HG03039 (cell line): ENCODE results near the gene CHMP4B.
A peak's percentile ranks its signal among the peaks of the same experiment; 100 is the strongest.

Experiments used
- ATAC-seq: cut with Tn5 transposase; IDR thresholded peaks from one replicate; pipeline ENCODE4 v1.9.1; 2021; ENCODE audit warnings: mild to moderate bottlenecking, moderate library complexity; ENCODE audit not compliant: unreplicated experiment

CHMP4B gene, protein sequence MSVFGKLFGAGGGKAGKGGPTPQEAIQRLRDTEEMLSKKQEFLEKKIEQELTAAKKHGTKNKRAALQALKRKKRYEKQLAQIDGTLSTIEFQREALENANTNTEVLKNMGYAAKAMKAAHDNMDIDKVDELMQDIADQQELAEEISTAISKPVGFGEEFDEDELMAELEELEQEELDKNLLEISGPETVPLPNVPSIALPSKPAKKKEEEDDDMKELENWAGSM

DNA sequence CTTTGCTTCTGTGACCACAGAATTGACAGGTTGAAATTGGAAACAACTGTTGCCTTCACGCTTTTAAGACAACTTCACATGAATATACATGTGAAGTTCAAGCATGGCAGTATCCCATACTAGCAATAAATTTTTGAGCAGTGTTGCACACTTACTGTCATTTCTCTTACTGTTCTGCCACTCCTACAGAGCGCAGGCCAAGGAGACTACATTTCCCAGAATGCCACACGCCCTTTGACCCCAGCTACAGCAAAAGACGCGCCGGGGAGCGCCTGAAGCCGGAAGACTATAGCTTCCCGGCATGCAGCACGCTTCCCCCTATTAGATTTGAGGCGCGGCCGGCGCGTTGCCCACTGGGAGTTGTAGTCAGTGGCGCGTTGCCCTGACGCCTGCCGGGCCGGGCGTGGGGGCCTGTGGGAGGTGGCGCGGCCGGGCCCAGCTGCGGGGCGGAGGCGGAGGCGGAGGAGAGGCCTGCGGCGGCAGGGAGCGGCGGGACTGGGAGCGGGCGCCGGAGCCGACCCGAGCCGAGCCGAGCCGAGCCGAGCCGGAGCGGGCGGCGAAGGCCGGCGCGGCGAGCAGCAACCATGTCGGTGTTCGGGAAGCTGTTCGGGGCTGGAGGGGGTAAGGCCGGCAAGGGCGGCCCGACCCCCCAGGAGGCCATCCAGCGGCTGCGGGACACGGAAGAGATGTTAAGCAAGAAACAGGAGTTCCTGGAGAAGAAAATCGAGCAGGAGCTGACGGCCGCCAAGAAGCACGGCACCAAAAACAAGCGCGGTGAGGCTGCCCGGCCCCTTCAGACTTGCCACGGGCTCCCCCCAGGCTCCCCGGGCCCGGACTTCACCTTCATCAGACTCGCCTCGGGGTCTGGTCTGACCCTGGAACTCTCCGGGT lies at the start of gene CHMP4B:
CHMP4B (plus strand) TSS at position 464 of the 891 bp plus-strand sequence; CDS start at position 585, 121 bp downstream.
- ATAC-seq = peak; percentile 88

DNA sequence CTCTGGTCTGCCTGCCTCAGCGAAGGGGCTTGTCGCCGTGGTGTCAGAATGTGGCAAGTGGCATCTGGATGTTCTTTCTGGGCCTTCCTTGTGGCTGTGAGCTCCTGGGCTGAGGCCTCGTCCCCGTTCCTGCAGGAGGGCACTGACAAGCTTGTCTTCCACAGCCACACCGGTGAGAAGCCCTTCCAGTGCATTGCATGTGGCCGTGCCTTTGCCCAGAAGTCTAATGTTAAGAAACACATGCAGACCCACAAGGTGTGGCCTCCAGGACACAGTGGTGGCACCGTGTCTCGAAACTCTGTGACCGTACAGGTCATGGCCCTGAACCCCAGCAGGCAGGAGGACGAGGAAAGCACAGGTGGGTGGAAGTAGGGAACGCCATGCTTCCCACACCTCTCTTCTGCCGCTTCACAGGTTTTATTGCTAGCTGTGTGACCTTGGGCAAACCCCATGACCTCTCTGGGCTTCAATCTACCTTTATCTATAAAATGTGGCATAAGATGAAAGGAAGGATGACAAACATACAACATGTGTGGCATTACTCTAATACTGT lies 49.4 kb upstream of the CHMP4B start:
- ATAC-seq = no peak

DNA sequence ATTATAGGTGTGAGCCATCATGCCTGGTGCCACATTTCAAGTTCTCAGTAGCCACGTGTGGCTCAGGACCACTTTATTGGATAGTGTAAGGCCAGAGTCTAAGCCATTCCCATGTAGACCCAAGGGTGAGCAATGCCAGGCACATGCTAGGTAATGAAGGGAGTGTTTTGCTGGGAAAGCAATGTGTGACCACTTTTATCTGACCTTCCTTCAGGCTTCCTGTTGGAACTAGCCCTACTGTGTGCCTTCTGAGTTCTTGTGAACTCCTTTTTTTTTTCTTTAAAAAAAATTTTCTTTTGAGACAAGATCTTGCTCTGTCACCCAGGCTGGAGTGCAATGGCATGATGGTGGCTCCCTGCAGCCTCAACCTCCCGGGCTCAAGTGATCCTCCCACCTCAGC lies 46.0 kb upstream of the CHMP4B start:
- no peak for ATAC-seq

DNA sequence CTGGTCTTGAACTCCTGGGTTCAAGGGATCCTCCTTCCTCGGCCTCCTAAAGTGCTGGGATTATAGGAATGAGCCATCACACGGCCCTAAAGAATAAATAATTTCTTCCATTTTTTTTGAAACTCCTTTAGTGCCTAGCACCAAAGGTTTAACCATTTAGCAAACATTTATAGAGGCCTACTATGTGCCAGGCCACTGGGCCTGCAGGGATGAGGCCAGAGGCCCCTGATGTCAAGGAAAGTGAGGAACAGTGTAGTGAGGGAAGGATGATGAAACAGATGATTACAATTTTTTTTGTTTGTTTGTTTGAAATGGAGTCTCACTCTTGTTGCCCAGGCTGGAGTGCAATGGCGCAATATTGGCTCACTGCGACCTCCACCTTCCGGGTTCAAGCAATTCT lies 45.6 kb upstream of the CHMP4B start:
- no peak for ATAC-seq

DNA sequence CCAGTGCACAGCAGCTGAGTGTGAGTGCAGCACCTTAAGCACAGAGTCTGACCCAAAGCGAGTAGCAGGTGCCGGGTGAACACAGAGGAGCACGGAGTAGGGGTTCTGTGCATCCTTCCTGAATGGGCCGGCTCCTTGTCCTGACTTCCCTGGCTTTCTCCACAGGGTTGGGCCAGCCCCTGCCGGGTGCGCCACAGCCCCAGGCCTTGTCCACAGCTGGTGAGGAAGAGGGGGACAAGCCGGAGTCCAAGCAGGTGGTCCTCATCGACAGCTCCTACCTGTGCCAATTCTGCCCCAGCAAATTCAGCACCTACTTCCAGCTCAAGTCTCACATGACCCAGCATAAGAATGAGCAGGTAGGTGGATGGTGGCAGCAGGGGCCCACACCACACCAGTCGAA lies 44.5 kb upstream of the CHMP4B start:
- no peak for ATAC-seq

DNA sequence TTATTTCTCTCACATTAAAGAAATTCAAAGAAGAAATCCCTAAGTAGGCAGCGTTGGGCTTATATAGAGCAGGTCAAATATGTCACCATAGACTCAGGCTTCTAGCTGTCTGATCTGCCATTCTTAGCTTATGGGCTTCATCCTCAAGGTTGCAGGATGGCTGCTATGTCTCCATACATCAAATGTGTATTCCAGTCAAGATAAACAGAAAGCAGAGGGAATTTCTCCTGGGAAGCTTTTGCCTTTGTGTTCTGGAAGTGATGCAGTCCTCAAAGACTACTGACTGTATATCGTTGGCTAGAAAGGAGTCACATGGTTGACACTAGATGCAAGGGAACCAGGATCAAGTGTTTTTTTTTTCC lies 43.4 kb upstream of the CHMP4B start:
- ATAC-seq = no peak

DNA sequence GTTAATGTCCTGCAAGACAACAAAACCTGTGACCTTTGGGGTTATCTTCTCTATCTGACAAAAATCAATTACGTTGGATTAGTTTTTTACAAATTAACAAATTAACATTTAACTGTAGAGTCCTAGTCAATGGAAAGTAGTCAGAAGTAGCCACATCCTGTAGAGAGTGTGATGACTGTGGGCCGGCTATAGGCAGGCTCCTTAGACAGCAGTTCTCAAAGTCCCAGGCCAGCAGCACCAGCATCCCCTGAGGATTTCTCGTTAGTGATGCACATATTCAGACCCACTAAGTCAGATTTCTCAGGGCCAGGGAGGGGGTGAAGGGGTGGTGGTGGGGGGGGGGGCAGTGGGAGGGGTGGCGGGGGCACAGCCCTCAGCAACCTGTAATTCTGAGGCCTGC lies 42.1 kb upstream of the CHMP4B start:
- ATAC-seq = no peak

DNA sequence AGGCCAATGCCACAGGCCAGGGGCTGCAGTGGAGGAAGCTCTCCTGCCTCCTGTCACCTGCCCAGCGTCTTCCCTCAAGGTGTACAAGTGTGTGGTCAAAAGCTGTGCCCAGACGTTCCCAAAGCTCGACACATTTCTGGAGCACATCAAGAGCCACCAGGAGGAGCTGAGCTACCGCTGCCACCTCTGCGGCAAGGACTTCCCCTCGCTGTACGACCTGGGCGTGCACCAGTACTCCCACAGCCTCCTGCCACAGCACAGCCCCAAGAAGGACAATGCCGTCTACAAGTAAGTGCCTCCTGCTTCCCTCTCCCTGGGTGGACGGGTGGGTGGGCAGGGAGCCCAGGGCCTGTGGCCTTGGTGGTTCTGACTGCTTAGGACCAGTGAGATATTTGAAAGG lies 41.1 kb upstream of the CHMP4B start:
- ATAC-seq = no peak

DNA sequence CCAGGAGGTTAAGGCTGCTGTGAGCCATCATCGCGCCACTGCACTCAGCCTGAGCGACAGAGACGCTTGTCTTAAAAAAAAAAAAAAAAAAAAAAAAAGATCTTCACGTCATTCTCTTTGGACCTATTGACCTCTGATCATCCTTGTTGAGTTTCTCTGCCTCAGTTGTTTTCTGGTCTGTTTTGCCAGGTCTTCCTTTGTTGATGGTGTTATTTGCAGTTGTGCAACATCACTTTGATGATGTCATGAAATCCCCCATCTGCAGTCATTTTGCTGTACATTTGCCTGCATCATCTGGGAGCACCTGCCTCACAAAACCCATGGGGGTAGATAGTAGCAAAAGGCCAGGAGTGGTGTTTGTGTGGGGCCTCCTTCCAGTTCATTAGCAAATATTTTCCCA lies 39.2 kb upstream of the CHMP4B start:
- ATAC-seq = no peak

DNA sequence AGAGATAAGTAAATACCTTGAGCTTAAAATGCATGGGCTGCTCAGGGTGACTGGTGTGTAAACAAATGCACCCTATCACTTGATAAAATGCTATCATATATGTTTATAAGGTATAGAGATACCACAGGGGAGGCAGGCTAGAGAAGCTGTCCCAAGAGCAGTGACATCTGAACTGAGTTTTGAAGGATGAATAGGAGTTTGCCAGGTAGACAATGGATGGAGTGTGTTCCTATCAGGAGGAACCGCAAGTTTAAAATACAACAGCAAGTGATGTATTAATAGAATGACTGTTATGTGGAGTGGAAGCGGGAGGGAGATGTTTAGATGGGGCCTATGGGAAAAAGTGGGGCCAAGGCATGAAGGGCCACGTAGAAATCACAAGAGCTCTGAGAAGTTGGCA lies 38.7 kb upstream of the CHMP4B start:
- ATAC-seq = no peak

DNA sequence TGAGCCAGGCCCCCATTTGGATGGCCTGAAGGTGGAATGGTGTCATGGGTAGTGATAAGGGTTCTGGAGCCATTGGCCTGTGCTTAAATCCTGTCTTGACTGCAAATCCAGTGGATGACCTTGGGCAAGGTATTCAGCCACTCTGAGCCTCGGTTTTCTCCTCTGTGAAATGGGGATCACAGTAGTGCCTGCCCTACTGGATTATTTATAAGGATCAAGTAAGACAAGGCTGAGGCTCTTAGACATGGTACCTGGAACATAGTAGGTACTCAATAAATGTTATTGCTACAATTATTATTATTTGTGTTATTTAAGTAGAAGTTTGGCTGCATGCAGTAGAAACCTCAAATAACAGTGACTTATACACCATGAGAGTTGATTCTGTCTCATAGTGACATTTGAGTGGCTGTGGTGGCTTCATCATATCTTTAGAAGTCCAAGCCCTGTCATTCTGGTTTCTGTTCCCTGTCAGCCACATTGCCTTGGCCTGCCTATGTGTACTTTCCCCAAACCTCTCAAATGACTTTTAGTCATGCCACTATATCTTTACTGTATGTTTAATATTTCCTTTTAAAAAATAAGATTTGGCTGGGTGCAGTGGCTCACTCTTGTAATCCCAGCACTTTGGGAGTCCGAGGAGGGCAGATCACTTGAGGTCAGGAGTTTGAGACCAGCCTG lies 37.6 kb upstream of the CHMP4B start:
- ATAC-seq = peak; percentile 42

DNA sequence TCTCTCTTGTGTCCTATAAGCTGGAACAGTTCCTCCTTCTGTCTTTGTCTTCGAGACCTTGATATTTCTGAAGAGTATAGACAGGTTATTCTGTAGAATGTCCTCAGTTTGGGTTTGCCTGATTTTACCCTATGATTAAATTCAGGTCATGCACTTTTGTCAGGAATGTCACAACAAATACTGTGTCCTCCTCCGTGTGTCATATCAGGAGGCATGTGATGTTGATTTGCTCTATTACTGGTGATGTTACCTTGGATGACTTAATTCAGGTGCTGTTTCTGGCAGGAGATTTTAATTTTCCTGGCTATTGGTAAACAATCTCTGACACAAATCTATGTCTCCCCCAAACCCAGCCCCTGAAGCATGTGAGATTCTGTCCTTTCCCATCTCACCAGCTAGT lies 33.3 kb upstream of the CHMP4B start:
- ATAC-seq = no peak

DNA sequence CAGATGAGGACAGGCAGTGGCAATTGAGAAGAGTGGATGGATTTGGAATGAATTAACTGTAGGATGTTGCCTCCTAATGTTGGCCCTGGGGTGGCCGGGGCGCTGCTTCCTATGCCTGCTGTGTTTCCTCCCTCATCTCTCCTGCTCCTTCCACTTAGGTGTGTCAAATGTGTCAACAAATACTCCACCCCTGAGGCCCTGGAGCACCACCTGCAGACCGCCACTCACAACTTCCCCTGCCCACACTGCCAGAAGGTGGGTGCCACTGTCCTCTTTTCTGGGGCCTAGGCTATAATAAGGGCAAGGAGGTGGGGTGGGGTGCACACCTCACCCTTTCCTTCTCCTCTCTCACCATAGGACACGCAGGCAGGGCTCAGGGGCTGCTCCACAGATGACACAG lies 30.0 kb upstream of the CHMP4B start:
- no peak for ATAC-seq

DNA sequence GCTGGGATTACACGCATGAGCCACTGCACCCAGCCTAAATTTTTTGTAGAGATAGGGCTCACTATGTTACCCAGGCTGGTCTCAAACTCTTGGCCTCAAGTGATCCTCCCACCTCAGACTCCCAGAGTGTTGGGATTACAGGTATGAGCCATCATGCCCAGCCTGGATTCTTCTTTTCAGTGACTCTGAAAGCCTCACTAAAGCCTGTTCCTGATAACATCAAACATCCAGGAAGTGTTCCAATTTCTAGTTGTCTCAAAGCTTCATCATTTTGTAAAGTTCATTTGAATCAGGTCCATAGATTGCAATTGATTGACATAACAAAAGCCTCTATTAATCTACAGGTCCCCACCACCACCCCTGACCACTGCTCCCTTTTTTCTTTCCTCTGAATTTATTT lies 29.2 kb upstream of the CHMP4B start:
- no peak for ATAC-seq

DNA sequence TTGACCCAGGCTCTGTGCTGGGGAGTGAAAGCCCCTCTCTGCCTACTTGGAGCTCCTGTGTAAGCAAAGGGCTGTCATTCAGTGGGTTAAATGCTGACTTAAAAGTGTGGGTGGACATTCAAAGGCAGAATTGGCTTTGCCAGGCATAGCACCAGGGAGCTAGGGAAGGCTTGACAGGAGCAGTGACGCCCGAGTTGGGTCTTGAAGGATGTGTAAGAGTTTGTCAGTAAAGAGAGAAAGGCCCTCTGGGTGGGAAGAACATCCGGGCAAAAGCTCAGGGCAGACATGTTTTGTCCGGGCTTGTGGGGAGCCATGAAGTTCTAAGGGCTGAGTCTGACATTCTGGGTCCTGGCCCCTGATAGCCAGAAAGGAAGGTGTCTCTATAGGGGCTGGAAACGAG lies 27.9 kb upstream of the CHMP4B start:
- no peak for ATAC-seq

DNA sequence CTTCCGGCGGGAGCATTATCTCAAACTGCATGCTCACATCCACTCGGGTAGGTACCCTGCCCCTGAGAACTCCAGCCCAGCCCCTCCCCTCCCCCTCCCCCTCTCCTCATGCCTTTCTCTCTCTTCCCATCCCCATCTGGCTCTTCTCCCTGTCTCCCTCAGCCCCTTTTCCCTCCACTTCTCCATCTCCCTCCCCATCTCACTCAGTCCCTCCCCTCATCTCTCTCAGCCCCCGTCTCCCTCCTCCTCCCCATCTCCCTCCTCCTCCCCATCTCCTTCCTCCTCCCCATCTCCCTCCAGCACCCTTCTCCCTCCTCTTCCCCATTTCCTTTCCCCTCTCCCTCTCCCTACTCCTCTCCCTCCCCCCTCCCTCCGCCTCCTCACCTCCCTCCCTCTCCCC lies 27.3 kb upstream of the CHMP4B start:
- ATAC-seq = no peak

DNA sequence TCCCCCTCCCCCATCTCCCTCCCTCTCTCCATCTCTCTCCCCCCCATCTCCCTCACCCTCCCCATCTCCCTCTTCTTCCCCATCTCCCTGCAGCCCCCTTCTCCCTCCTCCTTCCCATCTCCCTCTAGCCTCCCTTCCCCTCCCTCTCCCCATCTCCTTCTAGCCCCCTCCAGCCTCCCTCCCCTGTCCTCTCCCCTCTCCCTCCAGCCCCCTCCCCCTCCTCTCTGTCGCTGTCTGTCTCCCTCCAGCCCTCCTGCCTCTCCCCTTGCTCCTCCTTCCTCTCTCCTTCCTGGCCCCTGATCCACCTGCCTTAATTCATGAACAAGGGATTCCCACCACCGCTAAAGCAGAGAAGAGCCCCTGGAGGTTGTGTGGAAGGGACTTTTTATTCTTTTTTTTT lies 26.9 kb upstream of the CHMP4B start:
- ATAC-seq = no peak

DNA sequence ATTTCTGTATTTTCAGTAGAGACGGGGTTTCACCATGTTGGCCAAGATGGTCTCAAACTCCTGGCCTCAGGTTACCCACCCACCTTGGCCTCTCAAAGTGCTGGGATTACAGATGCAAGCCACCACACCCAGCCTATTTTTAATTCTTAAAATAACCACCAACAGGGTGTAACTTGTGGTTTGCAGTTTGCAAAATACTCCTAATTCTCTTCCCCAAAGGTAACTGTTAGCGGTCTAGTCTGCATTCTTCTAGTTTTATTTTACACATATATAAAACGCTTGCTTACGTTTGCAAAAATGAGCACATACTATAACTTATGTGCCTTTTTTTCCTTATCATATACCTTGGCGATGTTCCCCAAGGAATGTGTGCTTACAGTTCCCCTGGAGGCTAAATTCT lies 25.6 kb upstream of the CHMP4B start:
- ATAC-seq = no peak

DNA sequence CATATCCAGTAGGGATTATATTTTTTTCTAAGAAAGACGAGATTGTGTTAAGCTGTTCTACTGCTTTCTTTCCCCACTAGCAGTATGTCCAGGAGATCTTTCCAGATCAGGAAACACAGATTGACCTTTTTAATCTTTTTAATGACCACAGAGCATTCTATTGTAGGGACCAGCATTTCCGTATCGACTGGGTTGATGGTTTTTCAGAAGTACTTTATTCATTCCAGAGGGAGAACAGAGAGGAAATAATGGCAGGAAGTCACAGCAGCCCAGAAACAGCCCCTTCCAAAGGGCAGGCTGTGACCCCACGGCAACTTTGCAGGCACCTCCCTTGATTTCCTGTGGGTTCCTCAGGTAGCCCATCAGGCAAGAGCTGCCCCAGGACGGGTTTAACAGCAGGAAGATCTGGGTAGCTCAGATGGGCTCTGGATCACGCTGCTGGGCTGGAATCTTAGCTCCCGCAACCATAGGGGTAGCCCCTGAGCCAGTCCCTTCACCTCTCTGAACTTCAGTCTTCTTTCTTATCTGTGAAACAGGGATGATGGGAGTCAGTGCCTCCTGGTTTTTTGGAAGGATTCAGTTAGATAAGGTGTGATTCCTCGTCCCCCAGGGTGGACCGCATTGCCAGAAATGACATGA lies 23.8 kb upstream of the CHMP4B start:
- ATAC-seq = no peak

DNA sequence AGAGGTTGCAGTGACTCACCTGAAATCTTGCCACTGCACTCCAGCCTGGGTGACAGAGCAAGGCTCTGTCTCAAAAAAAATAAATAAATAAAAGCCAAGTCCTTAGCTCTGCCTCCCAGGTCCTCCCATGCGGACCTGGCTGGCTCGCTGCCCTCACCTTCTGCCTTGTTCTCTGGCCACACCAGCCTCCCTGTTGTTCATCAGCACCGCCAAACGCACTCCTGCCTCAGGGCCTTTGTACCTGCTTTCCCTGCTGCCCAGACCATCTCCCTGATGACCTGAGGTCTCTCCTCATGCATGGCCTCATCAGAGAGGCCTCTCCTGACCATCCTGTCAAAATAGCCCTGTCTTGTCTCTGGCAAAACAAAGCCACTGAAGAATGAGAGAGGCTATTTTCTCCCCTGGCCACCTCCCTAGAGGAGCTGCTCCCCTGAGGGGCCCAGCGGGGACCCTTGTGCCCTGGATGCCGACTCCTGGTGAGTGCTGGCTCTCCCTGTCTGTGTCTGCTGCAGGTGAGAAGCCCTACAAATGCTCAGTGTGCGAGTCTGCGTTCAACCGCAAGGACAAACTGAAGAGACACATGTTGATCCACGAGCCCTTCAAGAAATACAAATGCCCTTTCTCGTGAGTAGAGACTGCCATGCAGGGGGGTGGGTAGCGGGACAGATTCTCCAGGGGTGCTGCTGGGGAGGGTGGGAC lies 22.6 kb upstream of the CHMP4B start:
- ATAC-seq = no peak
